HG02885 (cell line): Measurements from ENCODE around the gene KCTD3.
A peak's percentile ranks its signal among the peaks of the same experiment; 100 is the strongest.

Experiments
- ATAC-seq: cut with Tn5 transposase; IDR thresholded peaks from one replicate; pipeline ENCODE4 v1.9.1; 2021; ENCODE audit warnings: mild to moderate bottlenecking; ENCODE audit not compliant: unreplicated experiment, poor library complexity

KCTD3 gene

GRCh38 chr1:215566556-215567490 is at the start of gene KCTD3:
Gene KCTD3 (plus strand): TSS chr1:215567304. CDS start chr1:215567686, 382 bp downstream.
- ATAC-seq, result peak; percentile 63

- ATAC-seq, result no peak
These were observed 49.6 kb upstream of the KCTD3 start for GRCh38 chr1:215517441-215517891.

- ATAC-seq, result no peak
These were observed 48.5 kb upstream of the KCTD3 start for GRCh38 chr1:215518594-215518993.

- ATAC-seq, result no peak
These were observed 45.8 kb upstream of the KCTD3 start for GRCh38 chr1:215521279-215521678.

GRCh38 chr1:215523128-215523861 is 43.8 kb upstream of the KCTD3 start:
- no peak for ATAC-seq

- no peak for ATAC-seq
These were observed 43.2 kb upstream of the KCTD3 start for GRCh38 chr1:215523906-215524305.

DNA sequence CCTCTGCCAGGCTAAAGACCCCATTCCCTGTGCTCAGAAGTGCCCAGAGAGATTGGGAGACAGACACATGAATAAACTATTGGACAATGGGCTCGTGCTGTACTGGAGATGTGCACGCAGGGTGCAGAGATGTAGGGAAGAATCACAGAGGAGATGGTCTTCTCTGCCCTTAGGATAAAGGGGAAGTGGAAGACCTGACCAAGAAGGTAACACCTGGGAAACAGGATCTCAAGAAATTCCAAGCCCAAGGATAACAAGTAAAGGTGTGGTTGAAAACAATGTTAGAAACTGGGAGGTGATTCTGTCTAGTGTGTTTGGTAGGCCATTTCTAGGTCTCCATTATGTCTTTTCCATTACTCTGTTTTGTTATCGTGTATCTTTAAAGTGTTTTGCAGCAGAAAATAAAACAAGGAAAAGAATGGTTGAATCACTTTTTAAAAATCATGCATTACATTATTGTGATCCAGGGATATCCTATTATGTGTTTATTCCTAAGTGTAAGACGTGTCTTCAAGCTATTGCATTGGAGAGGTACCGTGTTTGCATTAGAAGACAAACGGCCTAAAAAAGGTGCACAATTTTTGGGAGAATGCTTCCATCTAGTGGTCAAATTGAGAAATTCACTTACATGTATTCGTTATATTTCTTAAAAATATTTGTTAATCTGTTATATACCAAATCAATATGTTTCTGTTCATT is 40.8 kb upstream of the KCTD3 start:
- peak; percentile 67 for ATAC-seq

DNA sequence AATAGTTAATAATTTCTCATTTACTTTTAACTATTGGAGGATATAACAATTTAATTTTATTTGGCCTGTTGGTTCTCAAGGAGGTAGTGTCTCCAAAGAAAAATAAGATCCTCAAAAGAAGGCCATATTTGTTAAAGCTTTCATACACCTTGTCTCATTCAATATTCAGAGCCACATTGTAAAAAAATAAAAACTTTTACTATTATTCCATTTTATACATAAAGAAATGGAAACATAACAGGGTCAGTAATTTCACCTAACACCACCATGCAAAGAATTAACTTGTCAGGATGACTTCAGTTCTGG is 40.3 kb upstream of the KCTD3 start:
- no peak for ATAC-seq

DNA sequence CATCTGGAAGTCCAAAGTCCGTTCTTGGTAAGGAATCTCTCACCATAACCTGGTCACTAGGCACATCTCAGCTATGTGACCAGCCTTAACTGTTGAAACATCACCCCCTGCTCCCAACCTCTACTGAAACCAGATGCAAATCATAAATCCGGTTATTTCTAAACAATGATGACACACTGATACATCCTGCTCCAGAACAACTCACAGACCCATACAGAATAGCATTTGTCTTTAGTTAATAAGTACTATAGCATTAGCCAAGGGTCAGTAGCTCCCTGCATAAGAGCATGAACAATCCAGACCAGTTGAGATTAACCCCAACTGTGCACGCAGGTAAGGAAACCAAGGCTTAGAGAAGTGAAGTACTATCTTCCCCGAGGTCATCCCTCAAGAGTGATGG is 38.0 kb upstream of the KCTD3 start:
- ATAC-seq, result peak; percentile 55

- no peak for ATAC-seq
These were observed 37.5 kb upstream of the KCTD3 start for GRCh38 chr1:215529571-215529970.

GRCh38 chr1:215530401-215530984 is 36.6 kb upstream of the KCTD3 start:
- no peak for ATAC-seq

DNA sequence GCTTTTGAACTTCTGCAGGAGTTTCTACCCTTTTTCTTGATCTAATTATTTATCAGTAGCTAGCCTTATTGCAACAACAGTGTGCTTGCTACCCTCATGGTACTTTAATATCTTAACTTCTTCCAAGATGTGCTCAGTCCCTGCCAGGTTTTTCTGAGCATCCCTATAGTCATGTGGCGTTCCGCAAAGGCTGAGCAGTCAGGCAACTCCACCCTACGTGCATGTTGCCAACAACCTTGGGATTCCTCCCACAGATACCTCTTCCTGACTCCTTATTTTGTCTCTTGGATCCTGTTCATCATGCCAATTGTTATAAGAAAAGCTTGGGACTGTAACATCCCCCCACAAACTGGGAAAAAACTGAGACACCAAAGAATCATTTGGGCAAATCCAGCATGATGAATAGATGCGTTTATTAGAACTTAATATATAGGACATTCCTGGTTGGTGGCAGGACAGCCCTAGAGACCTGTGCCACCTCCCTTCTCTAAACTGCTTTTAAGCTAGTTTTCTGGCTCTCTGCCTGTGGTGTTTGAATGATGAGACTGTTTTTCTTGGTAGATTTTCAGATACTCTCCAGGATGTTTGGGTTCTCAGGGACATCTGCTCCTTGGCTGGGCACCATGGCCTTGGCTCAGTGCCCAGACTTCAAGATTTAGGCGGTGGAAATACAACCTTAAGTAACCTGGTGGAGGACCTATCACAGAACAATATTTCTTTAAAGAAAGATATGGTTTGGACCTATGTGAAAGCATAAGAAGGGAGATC is 27.1 kb upstream of the KCTD3 start:
- ATAC-seq, result no peak

- no peak for ATAC-seq
These were observed 24.8 kb upstream of the KCTD3 start for GRCh38 chr1:215542301-215542700.

DNA sequence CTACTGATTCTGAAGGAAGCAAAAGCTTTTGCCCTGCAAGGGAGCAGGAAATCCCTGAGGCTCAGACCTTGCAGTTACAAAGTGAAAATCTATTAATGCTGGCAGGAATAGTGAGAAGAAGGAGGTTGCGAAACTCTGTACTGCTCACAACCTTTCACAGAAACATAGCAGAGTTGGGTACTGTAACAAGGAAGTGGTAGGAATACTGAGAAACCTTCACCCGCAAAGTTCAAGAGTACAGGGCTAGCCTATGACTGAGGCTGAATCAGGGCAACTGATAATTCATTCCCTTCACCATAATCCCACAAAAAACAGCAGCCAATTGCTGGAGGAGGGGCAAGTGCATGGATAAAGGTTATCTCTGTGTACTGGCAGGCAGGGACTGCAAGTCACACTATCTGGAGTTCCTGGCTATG is 23.9 kb upstream of the KCTD3 start:
- peak; percentile 92 for ATAC-seq

GRCh38 chr1:215543806-215544205 is 23.3 kb upstream of the KCTD3 start:
- ATAC-seq, result no peak

DNA sequence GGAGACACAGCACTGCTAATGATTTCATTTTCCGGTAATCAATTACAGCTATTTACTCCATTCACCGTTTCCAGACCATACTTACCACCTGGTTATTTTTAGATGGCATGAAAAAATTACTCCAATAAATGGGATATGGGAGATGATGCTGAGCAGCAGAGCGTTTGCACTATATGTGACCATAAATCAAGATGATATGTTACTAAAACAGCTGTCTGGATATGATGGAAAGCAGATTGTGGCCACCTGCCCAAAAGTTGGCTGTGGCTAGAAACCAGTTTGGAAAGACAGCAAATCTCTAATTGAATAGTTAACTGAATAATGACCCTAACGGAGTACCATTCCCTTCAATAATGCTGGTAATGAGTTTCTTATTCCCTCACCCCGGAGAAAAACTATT is 22.5 kb upstream of the KCTD3 start:
- ATAC-seq, result no peak

- ATAC-seq, result no peak
These were observed 22.0 kb upstream of the KCTD3 start for GRCh38 chr1:215545096-215545495.

DNA sequence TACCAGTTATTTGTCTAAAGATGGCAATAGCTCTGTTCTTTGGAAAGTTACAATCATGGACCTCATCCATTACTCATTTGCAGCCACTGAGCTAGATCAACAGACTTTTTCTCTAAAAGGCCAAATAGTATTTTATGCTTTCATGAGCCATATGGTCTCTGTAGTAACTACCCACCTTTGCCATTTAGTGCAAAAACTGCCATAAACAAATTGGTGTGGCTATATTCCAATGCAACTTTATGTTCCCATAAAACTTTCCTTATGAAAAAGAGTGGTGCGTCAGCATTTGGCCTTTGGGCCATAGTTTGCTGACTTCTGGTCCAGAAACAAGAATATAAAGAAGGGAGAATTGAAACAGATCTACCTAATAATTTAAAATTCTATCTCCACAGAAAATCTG is 20.1 kb upstream of the KCTD3 start:
- no peak for ATAC-seq

DNA sequence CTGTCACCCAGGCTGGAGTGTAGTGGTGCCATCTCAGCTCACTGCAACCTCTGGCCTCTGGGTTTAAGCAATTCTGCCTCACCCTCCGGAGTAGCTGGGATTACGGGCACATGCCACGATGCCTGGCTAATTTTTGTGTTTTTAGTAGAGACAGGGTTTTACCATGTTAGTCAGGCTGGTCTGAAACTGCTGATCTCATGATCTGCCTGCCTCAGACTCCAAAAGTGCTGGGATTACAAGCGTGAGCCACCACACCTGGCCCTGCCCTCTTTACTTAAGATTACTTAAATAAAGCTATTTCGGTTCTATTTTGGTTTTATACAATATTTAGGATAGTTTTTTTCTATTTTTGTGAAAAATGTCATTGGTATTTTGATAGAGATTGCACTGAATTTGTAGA is 15.3 kb upstream of the KCTD3 start:
- no peak for ATAC-seq

DNA sequence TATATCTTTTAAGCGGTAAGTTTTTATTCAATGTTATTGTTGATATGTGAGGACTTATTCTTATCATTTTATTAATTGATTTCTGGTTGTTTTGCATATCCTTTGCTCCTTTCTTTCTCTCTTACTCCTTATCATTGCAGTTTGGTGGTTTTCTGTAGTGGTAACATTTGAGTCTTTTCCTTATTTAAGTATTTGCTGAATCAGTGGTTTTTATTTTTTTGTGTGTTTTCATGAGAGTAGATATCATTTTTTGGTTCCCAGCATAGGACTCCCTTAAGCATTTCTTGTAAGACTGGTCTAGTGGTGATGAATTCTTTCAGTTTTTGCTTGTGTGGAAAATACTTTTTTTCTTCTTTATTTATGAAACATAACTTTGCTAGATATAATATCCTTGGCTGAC is 12.2 kb upstream of the KCTD3 start:
- no peak for ATAC-seq
